ENCODE data around the gene PXDN. TPM values are rescaled to one million over a fixed set of nuclear protein-coding genes. Genes with fewer than 3 reads are reported as not detected.

The PXDN gene
- total RNA-seq, 1 experiment from 2014 or later = 146 TPM

DNA sequence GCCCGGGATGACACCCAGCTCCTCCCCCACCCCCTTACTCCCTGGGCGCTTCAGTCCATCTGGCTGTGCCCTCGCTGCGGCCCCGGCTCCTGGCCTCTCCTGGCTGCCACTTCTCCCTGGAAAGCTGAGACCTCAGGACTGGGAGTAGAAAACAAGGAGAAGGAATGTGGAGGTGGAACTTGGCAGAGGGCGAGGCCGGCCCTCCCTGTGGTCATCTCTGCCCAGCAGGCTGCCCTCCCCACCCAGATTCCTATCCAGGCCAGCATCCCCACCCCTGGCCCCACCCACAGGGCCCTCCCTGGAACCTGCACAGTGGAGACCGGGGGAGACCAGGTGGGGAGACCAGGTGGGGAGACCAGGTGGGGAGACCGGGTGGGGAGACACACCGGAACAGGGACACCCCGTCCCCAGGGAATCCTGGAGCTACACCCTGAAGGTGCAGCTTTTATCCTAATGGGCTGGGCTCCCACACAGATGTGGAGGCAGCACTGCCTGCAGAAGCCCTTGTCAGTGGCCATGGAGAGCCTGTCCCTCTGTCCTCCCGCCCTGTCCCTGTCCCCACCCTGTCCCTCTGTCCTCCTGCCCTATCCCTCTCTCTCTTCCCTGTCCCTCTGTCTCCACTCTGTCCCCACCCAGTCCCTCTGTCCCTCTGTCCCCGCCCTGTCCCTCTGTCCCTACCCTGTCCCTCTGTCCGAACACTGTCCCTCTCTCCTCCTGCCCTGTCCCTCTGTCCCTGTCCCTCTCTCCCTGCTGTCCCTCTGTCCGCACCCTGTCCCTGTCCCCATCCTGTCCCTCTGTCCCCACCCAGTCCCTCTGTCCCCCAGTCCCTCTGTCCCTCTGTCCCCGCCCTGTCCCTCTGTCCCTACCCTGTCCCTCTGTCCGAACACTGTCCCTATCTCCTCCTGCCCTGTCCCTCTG is 157.1 kb downstream of the PXDN start:
- ChIA-PET POLR2A (no interaction called here), CTCF (interaction anchor here (0.9 to 1.5 kb wide), 3 partner anchors 36 to 186 kb away, joined by 3 to 4 read pairs (median 3); no protein-coding TSS in a partner anchor)
- Mint-ChIP-seq H3K36me3 (peaks cover 4% of the 10 kb centered on the region), H3K4me1 (peaks cover 23% of the 10 kb centered on the region), H3K4me3 (no peak overlapping the region), H3K27ac (no peak overlapping the region), H3K9me3 (no peaks in the 10 kb centered on the region), H3K27me3 (ENCODE audit: low read depth) (no peaks in the 10 kb centered on the region)
- TF ChIP-seq TCF7 (CRISPR knock-in tag; IDR thresholded peaks at IDR 0.05; ENCODE audit: low read depth) = no peak
- no peak for TF ChIP-seq SMAD3 (CRISPR knock-in tag; IDR thresholded peaks at IDR 0.05; ENCODE audit: borderline replicate concordance)
- TF ChIP-seq NFYB (CRISPR knock-in tag; conservative IDR thresholded peaks at IDR 0.05; ENCODE audit: low read depth) = no peak
- TF ChIP-seq SP1 (CRISPR knock-in tag; conservative IDR thresholded peaks at IDR 0.05) = no peak
- TF ChIP-seq GRHL2 (CRISPR knock-in tag; IDR thresholded peaks at IDR 0.05; ENCODE audit: insufficient replicate concordance, severe bottlenecking) = no peak
- no peak for TF ChIP-seq NFATC4 (CRISPR knock-in tag; IDR thresholded peaks at IDR 0.05)
- TF ChIP-seq, protein P1, sequence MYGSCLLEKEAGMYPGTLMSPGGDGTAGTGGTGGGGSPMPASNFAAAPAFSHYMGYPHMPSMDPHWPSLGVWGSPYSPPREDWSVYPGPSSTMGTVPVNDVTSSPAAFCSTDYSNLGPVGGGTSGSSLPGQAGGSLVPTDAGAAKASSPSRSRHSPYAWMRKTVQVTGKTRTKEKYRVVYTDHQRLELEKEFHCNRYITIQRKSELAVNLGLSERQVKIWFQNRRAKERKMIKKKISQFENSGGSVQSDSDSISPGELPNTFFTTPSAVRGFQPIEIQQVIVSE (CRISPR knock-in tag; IDR thresholded peaks at IDR 0.05; ENCODE audit: borderline replicate concordance) = no peak
- no peak for TF ChIP-seq NR2C2 (CRISPR knock-in tag; IDR thresholded peaks at IDR 0.05)
- TF ChIP-seq HMGXB4 (CRISPR knock-in tag; IDR thresholded peaks at IDR 0.05) = no peak
- TF ChIP-seq CREB1 (CRISPR knock-in tag; IDR thresholded peaks at IDR 0.05) = no peak
- TF ChIP-seq, protein P2, sequence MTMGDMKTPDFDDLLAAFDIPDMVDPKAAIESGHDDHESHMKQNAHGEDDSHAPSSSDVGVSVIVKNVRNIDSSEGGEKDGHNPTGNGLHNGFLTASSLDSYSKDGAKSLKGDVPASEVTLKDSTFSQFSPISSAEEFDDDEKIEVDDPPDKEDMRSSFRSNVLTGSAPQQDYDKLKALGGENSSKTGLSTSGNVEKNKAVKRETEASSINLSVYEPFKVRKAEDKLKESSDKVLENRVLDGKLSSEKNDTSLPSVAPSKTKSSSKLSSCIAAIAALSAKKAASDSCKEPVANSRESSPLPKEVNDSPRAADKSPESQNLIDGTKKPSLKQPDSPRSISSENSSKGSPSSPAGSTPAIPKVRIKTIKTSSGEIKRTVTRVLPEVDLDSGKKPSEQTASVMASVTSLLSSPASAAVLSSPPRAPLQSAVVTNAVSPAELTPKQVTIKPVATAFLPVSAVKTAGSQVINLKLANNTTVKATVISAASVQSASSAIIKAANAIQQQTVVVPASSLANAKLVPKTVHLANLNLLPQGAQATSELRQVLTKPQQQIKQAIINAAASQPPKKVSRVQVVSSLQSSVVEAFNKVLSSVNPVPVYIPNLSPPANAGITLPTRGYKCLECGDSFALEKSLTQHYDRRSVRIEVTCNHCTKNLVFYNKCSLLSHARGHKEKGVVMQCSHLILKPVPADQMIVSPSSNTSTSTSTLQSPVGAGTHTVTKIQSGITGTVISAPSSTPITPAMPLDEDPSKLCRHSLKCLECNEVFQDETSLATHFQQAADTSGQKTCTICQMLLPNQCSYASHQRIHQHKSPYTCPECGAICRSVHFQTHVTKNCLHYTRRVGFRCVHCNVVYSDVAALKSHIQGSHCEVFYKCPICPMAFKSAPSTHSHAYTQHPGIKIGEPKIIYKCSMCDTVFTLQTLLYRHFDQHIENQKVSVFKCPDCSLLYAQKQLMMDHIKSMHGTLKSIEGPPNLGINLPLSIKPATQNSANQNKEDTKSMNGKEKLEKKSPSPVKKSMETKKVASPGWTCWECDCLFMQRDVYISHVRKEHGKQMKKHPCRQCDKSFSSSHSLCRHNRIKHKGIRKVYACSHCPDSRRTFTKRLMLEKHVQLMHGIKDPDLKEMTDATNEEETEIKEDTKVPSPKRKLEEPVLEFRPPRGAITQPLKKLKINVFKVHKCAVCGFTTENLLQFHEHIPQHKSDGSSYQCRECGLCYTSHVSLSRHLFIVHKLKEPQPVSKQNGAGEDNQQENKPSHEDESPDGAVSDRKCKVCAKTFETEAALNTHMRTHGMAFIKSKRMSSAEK (CRISPR knock-in tag; IDR thresholded peaks at IDR 0.05; ENCODE audit: borderline replicate concordance) = no peak
- no peak for TF ChIP-seq ZNF281 (CRISPR knock-in tag; IDR thresholded peaks at IDR 0.05)
- ATAC-seq (no peak), DNase-seq (ENCODE audit: low spot score) (no peak)

DNA sequence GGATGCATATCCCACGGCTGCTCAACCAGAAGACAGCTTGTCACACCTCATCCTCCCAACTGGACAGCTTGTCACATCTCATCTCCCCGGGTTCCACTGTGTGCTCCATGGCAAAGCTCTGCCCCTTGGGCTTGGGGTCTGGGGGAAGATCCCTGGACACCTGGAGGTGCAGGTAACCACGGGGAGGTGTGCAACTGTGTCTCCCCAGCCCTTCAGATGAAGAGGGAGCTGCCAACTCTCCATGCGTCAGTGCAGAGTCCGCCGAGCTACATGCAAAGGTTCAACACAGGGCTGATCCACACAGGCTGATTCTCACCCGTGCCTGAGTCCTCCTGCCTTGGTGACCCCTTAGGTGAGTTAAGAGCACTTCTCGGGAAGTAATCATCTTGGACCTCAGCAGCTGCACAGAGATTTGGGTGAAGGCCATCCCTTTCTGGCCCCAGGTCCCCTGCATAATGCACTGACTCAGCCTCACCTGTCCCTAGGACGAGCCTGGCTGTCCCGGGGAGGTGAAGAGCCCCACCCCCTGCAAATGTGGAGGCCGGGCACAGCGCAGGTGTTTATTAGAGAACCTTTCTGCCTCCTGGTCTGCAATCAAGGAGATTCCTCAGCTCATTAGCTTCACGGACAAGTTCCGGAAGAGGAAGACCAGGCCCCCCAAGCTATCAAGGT is 157.9 kb downstream of the PXDN start:
- ATAC-seq (no peak), DNase-seq (ENCODE audit: low spot score) (no peak)
- Mint-ChIP-seq H3K9me3 (no peaks in the 10 kb centered on the region), H3K36me3 (peaks cover 4% of the 10 kb centered on the region), H3K4me3 (no peak overlapping the region), H3K27ac (no peak overlapping the region; the same call in 1 of the 2 replicates), H3K27me3 (ENCODE audit: low read depth) (no peaks in the 10 kb centered on the region), H3K4me1 (peaks cover 18% of the 10 kb centered on the region)
- CTCF ChIA-PET = interaction anchor here (0.7 to 1.5 kb wide), 4 partner anchors 35 to 186 kb away, joined by 3 to 4 read pairs (median 3); no protein-coding TSS in a partner anchor
- POLR2A ChIA-PET = no interaction called here
- TF ChIP-seq RELA (CRISPR knock-in tag; IDR thresholded peaks at IDR 0.05; ENCODE audit: borderline replicate concordance) (no peak), ZBTB21 (CRISPR knock-in tag; IDR thresholded peaks at IDR 0.05; ENCODE audit: borderline replicate concordance) (no peak), FOXJ3 (CRISPR knock-in tag; IDR thresholded peaks at IDR 0.05; ENCODE audit: borderline replicate concordance) (no peak), E2F1 (CRISPR knock-in tag; IDR thresholded peaks at IDR 0.05) (no peak), ERG (CRISPR knock-in tag; IDR thresholded peaks at IDR 0.05) (no peak)
